Medulla oblongata (tissue), 1 donor: Measurements from ENCODE around the gene RNF112.
"Not testable (repeated sequence)": the region's sequence is repeated elsewhere in the genome, so short reads cannot be mapped to it uniquely, and the experiment has no call there.

Experiments used
- DNase-seq: peaks from one replicate; pipeline ENCODE4 v3.0.0-alpha.2; 2015; ENCODE audit errors: extremely low spot score

Gene RNF112

GRCh38 chr17:19414396-19415280 is 3.6 kb downstream of the RNF112 start:
- no peak for DNase-seq

GRCh38 chr17:19415311-19415710 is 4.3 kb downstream of the RNF112 start:
- DNase-seq: no peak

DNA sequence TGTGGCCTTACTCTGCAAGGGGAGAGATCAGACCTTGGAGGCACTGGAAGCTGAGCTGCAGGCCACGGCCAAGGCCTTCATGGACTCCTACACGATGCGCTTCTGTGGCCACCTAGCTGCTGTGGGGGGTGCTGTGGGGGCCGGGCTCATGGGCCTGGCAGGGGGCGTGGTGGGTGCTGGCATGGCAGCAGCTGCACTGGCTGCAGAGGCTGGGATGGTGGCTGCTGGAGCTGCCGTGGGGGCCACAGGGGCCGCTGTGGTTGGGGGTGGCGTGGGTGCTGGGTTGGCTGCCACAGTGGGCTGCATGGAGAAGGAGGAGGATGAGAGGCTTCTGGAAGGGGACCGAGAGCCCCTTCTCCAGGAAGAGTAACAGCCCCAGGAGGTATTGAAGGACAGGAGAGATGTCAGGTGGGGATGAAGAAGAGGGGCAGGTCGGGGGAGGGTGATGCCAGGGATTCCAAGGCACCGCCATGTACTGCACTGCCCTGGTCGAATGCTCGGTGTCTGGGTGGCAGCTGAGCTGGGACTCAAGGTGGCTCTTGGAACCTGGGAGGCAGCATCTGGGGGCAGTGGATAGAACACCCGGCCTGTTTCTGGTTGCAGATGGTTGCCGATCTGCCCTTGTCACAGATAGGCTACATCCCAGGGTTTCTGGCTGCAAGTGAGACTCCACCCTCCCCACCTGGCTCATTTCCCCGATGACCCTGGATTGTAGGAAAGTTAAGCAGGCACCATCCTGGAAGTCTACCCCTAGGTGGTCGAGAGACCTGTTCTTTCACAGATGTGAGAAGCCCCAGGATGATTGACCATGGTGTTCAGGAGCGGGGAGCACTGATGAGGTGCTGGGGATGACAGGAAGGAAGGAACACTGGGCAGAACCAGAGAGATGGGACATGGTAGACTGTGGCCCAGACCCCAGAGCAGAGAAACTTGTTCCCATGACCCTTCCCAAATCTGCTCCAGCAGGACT is 5.1 kb downstream of the RNF112 start:
- DNase-seq: no peak

DNA sequence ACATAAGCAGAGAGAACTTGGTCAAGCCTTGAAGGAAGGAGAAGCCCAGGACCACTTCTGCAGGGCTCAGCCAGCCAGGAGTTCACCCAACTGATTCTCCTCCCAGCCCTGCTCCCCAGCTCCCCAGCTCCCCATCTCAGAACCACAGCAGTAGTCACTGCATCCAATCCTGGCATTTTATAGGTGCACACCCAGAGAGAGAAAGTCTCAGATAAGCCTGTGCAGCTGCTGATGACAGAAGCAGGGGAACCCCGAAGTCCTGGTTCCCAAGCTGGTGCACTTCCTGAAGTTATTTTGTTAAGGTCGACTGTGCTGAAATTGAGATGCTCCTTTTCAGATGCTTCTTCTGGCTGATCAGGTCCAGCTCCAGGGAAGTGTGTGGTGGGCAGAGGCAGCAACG is 6.6 kb downstream of the RNF112 start:
- no peak for DNase-seq

DNA sequence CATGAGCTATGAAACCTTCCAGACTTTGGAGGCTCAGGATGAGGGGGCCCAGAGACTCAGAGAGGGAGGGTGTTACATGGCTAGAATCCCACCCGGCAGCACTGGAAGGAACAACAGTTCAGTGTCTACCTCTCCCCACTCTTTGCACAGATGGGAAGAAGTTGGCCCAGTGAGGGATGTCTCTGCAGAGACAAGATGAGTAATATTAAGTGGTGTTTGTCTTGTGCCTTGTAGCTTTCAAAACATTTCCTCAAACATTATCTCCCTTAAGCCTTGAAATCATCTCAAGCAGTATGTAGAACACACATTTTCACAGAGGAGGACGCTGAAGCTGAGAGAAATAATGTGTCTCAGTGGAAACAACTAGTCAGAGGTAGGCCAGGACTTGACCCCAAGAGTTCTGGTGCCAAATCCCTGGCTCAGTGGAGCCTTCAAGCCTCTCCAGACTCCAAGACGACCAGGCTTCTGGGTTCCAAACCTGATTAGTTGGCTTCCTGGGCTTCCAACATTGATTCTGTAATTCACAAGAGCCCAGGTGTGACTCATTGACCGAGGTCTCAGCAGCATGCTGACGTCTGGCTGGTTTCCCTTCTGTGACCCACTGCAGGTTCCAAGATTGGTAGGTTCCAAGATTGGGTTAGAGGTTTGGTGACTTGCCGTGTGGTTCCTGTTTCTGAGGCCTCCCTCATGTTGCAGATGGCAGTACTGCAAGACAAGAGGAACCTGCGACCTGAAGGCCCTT is 7.4 kb downstream of the RNF112 start:
- DNase-seq: no peak

DNA sequence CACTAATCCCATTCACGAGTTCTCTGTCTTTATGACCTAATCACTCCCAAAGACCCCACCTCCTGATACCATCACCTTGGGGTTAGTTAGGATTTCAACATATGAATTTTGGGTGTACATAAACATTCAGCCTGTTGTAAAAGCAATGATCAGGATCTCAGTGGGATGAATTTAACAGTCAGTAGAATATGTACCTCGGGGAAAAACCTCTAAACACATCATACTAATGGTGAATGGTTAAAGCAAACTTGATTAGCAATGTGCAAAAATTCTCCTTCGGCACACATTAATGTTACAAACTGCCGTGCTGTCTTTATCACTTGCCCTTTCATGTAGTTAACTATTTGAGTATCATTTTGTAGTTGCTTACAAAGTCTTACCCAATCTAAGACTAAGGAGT is 10.2 kb downstream of the RNF112 start:
- DNase-seq: no peak

- no peak for DNase-seq
Observed at GRCh38 chr17:19421926-19422325, 10.9 kb downstream of the RNF112 start.

GRCh38 chr17:19424934-19425868 is 14.2 kb downstream of the RNF112 start:
- no peak for DNase-seq

GRCh38 chr17:19426631-19427030 is 15.6 kb downstream of the RNF112 start:
- DNase-seq: no peak

GRCh38 chr17:19431691-19432090 is 20.7 kb downstream of the RNF112 start:
- no peak for DNase-seq

DNA sequence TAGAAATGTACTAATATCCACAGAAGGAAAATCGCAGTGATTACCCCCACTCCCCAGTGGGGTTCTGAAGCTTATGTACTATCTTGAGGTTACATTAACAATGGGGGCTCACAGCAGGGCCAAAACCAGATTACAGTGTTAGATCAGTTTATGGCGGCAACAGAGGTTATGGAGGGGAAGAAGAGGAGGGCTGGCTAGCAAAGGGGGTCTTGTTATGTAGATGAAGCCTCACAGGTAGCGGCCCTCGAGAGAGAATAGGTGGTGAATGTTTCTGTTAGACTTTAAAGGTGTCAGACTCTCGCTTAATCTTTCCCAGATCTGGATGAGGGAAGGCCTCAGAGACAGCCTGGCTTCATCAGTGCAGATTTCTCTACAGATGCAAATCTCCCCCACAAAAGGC is 22.2 kb downstream of the RNF112 start:
- no peak for DNase-seq

- no peak for DNase-seq
Observed at GRCh38 chr17:19433727-19434340, 22.8 kb downstream of the RNF112 start.

DNA sequence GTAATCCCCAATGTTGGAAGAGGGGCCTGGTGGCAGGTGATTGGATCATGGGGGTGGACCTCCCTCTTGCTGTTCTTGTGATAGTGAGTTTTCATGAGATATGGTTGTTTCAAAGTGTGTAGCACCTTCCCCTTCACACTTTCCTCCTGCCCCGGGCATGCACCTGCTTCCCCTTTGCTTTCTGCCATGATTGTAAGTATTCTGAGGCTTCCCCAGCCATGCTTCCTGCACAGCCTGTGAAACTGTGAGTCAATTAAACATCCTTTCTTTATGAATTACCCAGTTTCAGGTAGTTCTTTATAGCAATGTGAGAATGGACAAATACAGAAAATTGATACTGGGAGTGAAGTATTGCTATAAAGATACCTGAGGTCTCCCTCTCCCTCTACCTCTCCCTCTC is 29.4 kb downstream of the RNF112 start:
- no peak for DNase-seq

DNA sequence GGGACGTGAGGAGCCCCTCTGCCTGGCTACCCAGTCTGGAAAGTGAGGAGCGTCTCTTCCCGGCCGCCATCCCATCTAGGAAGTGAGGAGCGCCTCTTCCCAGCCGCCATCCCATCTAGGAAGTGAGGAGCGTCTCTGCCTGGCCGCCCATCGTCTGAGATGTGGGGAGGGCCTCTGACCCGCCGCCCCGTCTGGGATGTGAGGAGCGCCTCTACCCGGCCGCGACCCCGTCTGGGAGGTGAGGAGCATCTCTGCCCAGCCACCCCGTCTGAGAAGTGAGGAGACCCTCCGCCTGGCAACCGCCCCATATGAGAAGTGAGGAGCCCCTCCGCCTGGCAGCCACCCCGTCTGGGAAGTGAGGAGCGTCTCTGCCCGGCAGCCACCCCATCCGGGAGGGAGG is 30.3 kb downstream of the RNF112 start:
- DNase-seq: not testable (repeated sequence)

- DNase-seq: no peak
Observed at GRCh38 chr17:19442731-19443130, 31.7 kb downstream of the RNF112 start.

DNA sequence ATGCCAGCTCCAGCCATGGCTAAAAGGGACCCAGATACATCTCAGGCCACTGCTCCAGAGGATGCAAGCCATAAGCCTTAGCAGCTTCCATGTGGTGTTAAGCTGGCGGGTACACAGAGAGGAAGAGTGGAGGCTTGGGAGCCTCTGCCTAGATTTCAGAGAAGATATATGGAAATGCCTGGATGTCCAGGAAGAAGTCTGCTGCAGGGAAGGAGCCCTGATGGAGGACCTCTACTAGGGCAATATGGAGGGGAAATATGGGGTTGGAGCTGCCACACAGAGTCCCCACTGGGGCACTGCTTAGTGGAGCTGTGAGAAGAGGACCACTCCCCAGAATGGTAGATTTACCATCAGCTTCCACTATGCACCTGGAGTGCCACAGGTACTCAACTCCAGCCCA is 32.1 kb downstream of the RNF112 start:
- DNase-seq: no peak

GRCh38 chr17:19445105-19445504 is 34.1 kb downstream of the RNF112 start:
- no peak for DNase-seq

- not testable (repeated sequence) for DNase-seq
Observed at GRCh38 chr17:19446577-19446976, 35.5 kb downstream of the RNF112 start.

- DNase-seq: peak; percentile 94
Observed at GRCh38 chr17:19447085-19447583, 36.1 kb downstream of the RNF112 start.
